NCI-H526 (cell line): ENCODE data around the gene C17orf113.

Experiments used
- DNase-seq, 2 experiments: peaks; one replicate each; lab custom pipeline; 2025; lab: John Stamatoyannopoulos, UW

Gene C17orf113

DNA sequence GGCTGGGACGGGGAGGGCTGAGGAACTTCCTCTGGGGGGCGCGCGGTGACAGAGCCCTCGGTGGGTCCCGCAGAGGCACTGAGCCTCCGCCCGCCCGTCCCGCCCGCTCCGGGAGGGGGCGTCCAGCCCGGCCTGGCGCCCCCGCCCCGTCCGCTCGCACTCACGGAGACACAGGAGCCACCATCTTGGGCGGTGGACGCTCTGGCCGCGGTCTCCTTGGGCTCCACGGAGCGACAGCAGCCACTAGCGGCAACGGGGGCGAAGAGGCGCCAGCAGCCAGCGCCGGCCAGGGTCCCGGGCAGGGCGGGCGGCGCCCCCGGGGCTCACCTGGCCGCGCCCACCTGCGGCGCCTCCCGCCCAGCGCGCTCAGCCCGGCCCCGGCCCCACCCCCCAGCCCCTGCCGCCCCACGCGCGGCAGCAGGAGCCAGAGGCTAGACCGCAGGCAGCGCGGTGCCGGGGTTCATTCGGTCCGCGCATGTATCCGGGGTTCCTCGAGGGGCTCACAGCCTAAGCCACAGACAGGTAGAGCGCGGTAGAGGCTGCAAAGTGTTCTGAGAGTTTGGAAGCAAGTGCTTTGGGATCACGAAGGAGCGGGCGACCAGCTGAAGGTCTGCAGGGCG, at the start of gene C17orf113:
Gene C17orf113 (minus strand): TSS at position 209 of the 620 bp plus-strand sequence. CDS start 7,225 bp downstream, outside the sequence.
- DNase-seq = peak; percentile 18 to 85

DNA sequence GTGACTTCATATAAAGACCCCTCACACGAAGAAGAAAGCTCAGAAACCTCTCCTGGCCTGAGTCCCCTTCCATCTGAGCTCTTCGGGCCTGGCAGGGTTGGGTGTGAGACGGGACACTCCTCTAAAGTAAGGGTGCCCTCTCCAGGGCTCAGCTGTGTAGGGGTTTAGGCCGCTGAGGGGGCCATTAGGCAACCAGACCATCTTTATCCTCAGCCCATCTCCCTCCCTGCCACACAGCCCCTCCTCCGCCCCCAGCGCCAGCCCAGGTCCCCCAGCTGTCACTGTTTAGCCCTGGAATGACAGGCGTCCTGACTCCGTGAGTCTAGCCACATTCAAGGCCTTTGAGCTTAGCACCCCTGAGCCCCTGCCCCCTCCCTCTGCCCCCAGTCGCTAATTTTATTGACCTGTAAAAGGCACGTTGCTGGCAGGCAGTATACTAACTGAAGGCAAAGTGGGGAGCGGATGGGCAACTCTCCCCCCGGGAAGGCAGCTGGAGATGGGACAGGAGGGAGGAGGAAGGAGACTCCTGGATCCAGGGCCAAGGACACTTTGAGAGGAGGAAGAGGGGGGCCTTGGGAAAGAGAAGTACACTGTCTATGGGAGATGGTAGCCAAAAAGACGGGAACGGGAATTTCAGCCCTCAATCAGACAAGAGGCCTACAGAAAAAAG, 48.5 kb upstream of the C17orf113 start:
- no peak for DNase-seq

DNA sequence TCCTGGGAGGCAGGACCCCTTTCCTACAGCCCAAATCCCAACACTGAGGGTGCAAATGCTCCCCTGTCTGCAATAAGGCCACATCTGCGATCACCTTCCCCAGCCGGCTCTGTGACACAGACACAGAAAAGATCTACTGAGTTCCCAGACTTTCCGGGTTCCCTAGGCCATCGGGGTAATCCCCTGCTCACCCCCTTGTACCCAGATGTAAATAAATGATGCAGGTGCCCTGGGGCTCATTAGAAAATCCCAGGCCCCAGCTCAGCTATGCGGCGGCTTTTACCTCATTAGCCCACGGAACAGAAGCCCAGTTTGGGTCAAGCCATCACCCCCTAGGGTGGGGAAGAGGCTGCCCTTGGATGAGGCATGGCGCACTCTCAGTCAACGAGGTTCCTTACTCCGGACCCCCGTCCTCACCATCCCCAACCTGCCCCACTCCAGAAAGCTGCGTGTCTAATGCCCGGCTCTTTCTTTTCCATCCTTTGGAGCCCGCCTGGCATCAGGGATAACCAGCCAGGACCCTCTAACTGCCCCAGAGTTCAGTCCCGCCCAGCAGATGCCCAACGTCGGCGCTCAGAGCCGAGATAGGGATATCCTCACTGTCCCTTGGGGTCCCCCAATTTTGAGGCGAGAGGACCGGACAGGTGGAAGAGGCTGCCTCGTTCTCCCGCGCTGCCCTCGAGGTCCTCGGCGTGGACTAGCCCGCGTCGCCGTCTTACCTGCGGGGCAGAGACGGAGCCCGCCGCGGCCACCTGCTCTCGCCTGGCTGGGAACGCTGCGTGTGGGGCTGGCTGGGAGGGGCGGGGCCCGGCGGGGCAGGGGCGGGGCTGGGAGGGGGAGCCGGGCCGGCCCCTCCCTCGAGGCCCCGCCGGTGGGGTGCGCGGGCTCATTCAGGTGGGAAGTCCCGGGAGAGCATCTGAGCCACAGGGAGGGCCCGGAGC, 47.6 kb upstream of the C17orf113 start, which contains the start of gene ZNF385C:
Gene ZNF385C (minus strand): TSS at position 783 of the 941 bp plus-strand sequence. CDS start 35,417 bp downstream, outside the sequence.
- DNase-seq = peak in 1 of 2 experiments; percentile 52

DNA sequence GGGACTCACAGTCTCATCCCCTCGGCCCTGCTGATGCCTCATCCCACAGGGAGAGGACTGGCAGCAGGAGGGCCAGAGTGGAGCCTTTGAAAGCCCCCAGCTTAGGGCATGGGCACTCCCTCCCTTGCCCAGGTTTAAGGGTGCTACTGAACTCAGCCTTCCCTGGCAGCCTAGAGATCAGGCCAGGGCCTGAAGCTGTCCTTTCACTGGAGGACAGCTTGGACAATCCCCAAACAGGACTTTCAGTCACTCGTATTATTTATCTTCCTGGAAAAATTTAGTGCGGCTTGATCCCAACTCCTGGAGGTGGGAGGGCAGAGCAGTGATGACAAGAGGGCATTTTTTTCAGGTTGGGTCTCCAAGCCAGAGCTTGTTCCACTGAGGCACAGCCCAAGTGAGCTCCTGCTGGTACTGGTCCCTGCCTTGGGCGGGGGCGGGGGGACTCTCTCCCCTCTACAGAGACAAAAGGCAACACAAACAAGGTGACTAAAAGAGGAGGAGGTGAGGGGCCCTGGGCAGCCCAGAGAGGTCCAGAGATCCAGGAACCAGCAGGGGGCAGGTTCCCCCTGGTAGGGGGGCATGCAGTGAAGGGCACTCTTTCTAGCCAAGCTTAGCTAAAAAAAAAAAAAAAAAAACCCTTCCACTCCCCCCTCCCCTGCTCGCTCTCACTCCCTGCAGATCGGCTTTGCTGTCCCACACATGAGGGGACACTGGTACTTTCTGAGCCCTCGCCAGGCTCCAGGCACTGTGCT, 46.1 kb upstream of the C17orf113 start:
- DNase-seq = no peak

DNA sequence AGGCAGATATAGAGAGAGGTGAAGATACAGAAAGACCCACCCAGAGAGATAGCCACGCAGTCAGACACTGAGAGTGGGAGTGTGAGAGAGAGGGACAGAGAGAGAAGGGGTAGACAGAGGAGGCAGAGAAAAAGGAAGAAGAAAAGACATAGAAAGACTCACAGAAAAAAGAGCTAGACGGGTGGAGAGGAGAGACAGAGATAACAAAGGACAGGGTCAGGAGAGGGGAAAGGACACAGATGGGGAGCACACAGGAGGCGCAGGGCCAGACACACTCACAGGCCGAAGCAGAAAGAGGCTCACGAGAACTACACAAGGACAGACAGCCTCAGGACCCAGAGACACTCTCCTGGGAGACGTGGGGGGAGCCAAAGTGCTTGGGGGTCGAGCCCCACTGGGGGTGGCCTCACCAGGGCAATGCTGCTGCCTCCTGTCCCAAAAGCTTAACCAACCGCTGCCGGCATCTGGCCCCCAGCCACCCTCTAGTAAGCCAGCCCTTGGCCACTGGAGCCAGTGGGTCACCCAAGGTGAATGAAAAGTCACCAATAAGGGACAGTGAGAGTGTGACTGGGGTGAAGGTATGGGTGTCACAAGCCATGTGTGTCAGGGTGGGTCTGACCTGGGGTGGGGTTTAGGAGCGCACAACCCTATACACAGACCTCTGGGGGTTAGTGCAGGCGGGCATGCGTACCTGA, 44.1 kb upstream of the C17orf113 start:
- DNase-seq = no peak

DNA sequence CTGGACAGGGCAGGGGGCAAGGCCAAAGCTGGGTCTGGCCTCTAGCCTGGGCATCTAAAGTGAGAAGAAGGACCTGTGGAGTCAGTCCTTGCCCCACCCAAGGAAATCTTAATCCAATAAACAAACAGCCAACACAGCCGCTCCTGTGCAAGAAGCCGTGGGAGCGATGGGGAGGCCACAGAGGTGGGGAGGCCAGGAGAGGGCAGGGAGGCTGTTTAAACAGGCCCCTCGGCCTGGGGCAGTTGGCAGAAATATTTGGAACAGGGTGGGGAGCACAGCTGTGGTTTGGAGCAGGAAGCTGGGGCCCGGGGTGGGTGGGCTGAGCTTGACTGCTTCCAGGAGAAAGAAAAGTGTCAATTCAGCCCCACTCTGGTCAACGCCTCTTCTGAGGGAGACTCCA, 42.5 kb upstream of the C17orf113 start:
- no peak for DNase-seq

DNA sequence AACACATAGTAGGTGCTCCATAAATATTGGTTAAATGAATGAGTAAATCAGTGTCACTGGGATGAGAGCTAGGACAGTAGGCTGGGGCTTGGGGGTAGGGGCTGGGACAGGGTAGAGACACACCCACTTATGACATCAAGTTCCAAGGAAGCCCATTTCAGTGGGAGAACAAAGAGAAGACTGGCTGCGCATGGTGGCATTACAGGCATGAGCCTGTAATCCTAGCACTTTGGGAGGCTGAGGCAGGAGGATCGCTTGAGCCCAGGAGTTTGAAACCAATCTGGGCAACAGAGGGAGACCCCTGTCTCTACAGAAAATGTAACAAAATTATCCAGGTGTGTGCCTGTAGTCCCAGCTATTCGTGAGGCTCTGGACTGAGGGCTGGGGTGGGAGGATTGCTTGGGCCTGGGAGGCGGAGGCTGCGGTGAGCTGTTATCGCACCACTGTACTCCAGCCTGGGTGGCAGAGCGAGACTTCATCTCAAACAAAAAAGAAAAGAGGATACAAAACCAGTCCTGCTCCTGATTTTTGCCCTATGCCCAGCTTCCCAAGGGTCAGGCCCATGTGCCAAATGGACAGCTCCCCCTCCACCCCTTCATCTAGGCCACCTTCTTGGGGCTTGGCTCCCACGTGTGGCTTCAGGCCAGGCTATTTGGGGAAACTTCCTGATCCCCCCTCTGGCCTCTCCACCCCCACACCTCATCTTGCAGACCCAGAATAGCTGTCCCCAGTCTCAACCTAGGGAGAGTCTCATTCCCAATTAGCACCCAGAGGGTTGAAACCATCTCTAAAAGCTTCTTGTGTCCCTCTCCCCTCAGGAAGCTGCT, 40.8 kb upstream of the C17orf113 start:
- no peak for DNase-seq

DNA sequence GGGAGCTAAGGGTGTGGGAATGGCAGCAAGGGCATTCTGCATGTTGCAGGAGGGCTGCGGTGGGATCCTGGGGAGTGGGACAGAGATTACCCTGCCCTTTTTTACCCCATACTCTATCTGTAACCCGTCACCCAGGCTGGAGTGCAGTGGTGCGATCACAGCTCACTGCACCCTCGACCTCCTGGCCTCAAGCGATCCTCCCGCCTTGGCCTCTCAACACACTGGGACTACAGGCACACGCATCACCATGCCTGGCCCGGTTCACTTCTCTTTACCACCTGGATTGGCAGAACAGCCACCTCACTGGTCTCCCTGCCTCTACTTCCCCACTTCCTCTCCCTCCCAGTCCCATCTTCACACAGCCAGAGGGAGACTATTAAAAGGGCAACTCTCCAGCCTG, 38.3 kb upstream of the C17orf113 start:
- DNase-seq = no peak

DNA sequence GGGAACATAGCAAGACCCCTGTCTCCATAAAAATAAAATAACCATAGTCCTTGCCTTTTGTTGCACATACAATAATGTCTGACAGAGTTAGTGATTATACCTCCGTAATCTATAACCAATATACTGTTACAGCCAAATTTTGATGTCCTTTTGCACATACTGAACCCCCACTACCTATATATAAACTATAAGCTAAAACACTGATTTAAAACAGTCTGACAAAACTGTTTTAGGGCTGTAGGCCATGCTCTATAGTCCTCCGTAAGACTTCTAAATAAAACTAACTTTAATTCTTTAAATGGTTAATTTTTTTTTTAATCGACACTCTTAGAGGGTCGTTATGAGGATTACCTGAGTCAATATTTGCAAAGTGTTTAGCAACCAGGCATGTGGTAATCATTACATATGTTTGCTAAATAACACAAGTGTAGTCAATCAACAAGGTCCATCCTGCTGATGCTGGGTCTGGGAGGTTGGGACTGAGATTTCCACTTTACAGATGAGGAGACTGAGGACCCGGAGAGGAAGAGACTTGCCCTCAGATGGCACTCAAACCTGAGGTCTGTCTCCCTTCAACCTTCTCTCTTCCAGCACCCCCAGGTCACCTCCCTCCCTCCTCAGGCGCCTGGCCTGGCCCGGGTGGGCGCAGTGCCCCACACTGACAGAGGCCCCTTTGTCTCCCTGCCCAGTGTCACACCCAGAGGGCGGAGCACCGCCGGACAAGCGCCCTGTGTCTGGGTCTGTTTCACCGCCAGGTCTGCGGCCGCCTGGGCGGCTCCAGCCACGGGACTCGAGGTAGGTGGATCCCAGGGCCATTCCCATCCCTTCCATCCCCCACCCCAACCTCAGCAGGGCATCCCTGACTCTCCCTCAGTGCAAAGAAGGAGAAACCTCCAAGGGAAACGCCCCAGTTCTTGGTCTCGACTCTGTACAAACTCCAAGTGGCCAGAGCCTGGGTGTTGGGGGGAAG, 37.6 kb upstream of the C17orf113 start:
- DNase-seq = no peak

DNA sequence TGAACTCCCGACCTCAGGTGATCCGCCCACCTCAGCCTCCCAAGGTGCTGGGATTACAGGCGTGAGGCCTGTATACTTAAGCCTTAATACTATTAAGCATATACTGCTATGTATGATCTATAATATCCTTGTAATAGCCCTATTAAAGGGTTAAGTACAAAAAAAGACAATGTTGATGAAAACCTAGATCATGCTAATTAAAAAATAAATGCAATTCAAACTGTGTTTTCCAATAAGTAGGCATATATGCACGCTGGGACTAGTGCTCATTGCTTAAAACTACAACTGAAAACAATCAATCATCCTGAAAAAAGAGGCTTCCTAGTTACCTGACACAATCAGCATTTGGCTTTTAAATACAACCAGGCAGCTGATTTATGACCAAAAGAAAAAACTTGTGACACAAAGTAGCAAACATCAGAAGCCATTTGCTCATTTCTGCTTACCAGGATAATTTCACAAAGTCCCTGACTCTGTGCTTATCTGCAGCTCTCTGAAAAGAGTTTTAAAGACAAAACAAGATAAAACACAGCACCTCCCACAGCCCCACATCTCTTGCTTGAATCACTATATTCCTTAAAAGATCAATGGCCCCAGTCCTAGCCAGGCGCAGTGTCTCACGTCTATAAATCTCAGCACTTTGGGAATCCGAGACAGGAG, 36.8 kb upstream of the C17orf113 start:
- DNase-seq = no peak

DNA sequence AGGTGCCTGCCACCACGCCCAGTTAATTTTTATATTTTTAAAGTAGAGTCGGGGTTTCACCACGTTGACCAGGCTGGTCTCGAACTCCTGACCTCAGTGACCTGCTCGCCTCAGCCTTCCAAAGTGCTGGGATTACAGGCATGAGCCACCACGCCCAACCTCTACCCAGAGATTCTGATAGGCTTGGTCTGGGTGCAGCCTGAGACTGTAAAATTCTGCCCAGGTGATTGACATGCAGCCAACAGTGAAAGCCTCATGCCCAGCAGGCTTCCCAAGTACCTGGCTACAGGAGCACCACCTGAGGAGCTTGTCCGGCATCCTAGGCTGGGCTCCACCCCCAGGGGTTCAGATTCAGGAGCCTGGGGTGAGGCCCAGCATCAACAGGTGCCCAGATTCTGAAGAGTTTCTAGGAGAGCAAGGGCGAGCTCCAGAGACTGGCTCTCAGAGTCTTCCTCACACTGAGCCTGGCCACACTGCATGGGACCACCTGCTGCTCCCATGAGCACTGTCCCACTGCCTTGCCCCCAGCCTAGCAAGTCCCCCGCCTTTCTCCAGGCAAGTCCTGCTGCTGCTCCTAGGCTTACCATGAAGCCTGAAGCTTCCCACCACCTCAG, 31.2 kb upstream of the C17orf113 start:
- no peak for DNase-seq

DNA sequence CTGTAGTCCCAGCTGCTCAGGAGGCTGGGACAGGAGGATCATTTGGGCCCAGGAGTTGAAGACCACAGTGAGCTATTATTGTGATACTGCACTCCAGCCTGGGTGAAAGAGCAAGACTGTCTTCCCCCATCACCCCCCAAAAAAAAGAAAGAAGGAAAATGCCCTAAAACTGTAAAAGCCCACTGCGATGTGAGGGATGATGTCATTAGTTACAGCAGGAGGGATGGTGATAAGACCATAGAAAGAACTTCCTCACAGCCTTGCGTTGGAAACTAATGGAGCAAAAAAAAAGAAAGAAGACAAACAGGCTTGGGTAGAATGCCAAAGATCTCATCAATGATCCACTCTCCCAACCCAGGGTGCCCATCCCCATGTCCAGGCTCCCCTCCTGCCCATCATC, 29.1 kb upstream of the C17orf113 start:
- no peak for DNase-seq

DNA sequence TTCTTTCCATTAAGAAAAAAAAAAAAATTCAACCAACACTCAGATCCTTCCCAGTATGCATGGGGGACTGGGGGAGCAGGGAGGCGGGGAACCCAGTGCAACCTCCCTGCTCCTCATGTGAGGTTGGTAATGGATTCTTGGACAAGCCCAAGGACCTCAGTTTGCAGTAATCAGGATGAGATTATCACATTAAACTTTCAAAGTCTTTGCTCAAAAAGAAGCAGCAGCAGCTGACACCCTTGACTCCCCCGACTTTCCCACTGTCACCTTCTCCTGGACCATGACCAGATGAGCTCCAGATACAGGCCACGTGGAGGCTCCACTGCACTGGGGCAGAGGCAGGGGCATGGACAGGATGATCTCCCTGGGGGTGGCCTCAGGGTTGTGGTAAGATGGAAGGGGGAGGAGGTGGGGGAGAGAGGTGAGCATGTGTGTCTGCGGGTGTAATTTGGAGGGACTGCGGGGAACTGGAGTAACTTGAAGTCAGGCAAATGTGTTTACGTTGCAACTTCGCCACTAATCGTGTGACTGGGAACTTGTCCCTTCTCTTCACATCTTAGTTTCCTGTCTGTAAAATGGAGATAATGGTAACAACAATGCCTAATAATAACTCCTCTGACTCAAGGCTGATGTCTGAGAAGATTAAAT, 28.1 kb upstream of the C17orf113 start:
- no peak for DNase-seq

DNA sequence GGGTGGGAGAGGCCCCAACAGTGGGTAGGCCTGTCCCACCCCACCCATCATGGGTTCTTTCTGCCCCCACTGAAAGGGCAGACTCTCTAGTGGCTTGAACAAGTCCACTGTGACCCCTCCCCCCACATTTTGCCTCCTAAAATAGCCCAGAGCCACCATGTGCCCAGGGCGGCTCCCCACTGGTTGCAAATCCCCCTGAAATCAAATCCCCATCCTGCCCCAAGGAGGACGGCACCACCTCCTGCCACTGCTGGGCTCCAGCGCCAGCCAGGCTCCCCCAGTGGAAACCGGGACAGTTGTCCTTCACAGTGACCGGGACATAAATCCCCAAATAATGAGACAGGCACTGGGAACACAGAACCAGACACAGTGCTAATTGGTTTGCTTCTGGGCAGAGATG, 27.4 kb upstream of the C17orf113 start:
- DNase-seq = no peak

DNA sequence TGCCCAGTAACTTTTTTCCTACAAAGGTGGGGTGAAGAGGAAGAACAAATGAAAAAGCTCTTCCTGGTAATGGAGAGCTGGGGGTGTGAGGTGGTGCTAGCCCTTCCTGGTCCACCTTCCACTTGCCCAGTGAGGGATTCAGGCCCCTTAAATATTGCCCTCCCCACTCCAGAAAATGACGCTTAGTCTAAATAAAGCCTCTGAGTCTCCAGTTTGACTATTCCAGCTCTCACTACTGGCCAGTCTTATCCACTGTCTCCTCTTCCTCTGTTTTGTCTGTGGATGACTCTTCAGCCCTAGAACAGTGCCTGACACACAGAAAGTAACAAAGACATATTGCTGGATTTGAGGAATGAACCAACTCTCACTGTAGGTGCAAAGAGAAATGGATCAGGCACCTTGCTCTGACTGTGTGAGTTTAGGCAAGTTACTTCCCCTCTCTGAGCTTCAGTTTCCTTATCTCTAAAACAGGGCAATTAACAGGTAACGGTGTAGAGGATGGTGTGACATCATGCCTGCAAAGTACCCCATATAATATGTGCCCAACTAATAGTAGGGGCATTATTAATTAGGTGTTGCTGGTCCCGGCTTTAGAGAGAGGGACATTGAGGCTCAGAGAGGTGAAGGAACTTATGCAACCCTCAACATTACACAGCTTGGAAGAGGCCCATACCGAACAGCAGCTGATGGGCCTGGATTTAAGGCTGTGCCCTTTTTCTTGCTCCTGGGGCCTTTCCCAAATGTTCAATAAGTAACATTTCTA, 26.6 kb upstream of the C17orf113 start:
- DNase-seq = no peak

DNA sequence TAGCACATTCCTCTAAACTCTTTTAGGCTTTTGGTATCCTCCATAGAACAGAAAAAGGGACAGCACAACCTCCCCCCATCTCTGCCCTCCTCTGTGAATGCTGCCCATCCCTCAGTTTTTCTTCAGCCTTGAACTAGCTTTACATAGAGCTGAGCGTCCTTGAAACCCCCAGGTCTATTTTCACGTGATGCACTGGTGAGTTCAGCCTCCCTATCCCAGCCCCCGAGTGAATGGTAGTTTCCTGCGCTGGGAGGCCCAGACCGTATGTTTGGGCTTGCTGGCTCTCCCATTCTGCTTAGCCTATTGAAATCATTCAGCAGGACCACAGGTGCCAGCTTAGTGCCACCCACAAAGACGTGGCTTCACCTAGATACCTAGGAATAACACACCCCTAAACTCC, 25.4 kb upstream of the C17orf113 start:
- no peak for DNase-seq
